ENCODE results near the gene RACK1. TPM values are rescaled to one million over a fixed set of nuclear protein-coding genes. Genes with fewer than 3 reads are reported as not detected.
A peak's percentile ranks its signal among the peaks of the same experiment; 100 is the strongest.

The RACK1 gene
- total and polyA plus RNA-seq, 2 of the 13 experiments (the other 11 are each of a cell fraction or from before 2014, with no cell fraction given), result 2,514 to 6,141 TPM

GRCh38 chr5:181246276-181247049, 2.8 kb upstream of the RACK1 start (continued):
- TF ChIP-seq BCL3 (CRISPR knock-in tag; IDR thresholded peaks at IDR 0.05) (0 out of 2 replicates have a peak, but pooled peaks have one; percentile 25), PHF8 (CRISPR knock-in tag; IDR thresholded peaks at IDR 0.05) (peak; percentile 83), RXRB (CRISPR knock-in tag; IDR thresholded peaks at IDR 0.05; ENCODE audit: borderline replicate concordance) (peak; percentile 26; the same call in 1 of the 2 replicates), ZBTB39 (CRISPR knock-in tag; IDR thresholded peaks at IDR 0.05) (no peak), KMT2B (CRISPR knock-in tag; IDR thresholded peaks at IDR 0.05) (0 out of 2 replicates have a peak, but pooled peaks have one; percentile 26), ZEB1 (IDR thresholded peaks at IDR 0.05; ENCODE audit: insufficient replicate concordance, low read depth) (peak; percentile 43), SPEN (CRISPR knock-in tag; IDR thresholded peaks at IDR 0.05; ENCODE audit: low read depth) (peak; percentile 66; the same call in 1 of the 2 replicates), USF2 (IDR thresholded peaks at IDR 0.05; ENCODE audit: low read depth, low read length) (no peak), USF2 (CRISPR knock-in tag; IDR thresholded peaks at IDR 0.05; ENCODE audit: borderline replicate concordance) (no peak), SNAI1 (CRISPR knock-in tag; IDR thresholded peaks at IDR 0.05; ENCODE audit: borderline replicate concordance) (peak; percentile 55), HDAC6 (IDR thresholded peaks at IDR 0.05; ENCODE audit: low read depth, low read length) (no peak), ZNF446 (CRISPR knock-in tag; IDR thresholded peaks at IDR 0.05) (peak; percentile 8; the same call in 1 of the 2 replicates), MAX (IDR thresholded peaks at IDR 0.05) (peak; percentile 61), ZNF407 (CRISPR knock-in tag; IDR thresholded peaks at IDR 0.05; ENCODE audit: not compliant biosample characterization) (peak; percentile 20)

Measured in HepG2 (cell line).